GM12873 (cell line): ENCODE data around the gene UCHL1.

Experiments
- TF ChIP-seq, protein P1 (sequence below): IDR thresholded peaks from 2 replicates; pipeline ENCODE4 v1.5.1; 2012; ENCODE audit warnings: low read depth, mild to moderate bottlenecking, moderate library complexity, low read length, control low read depth; ENCODE audit not compliant: insufficient read depth; ENCODE audit errors: missing control alignments

Gene UCHL1

GRCh38 chr4:41260116-41260733, 3.5 kb downstream of the UCHL1 start:
- TF ChIP-seq, protein P1, sequence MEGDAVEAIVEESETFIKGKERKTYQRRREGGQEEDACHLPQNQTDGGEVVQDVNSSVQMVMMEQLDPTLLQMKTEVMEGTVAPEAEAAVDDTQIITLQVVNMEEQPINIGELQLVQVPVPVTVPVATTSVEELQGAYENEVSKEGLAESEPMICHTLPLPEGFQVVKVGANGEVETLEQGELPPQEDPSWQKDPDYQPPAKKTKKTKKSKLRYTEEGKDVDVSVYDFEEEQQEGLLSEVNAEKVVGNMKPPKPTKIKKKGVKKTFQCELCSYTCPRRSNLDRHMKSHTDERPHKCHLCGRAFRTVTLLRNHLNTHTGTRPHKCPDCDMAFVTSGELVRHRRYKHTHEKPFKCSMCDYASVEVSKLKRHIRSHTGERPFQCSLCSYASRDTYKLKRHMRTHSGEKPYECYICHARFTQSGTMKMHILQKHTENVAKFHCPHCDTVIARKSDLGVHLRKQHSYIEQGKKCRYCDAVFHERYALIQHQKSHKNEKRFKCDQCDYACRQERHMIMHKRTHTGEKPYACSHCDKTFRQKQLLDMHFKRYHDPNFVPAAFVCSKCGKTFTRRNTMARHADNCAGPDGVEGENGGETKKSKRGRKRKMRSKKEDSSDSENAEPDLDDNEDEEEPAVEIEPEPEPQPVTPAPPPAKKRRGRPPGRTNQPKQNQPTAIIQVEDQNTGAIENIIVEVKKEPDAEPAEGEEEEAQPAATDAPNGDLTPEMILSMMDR, result no peak

DNA sequence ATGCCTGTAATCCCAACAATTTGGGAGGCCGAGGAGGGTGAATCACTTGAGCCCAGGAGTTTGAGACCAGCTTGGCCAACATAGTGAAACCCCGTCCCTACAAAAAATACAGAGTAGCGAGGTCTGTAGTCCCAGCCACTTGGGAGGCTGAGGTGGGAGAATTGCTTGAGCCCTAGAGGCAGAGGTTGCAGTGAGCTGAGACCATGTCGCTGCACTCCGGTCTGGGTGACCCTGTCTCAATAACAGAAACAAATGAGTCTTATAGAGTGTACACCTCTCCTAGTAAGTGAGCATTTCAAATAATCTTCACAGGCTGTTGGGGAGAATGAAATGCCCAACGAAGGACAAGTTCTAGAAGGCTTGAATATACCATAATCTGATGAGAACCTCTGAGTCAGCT, 5.5 kb downstream of the UCHL1 start:
- TF ChIP-seq, protein P1, result no peak

GRCh38 chr4:41264212-41264611, 7.5 kb downstream of the UCHL1 start:
- TF ChIP-seq, protein P1, result no peak

DNA sequence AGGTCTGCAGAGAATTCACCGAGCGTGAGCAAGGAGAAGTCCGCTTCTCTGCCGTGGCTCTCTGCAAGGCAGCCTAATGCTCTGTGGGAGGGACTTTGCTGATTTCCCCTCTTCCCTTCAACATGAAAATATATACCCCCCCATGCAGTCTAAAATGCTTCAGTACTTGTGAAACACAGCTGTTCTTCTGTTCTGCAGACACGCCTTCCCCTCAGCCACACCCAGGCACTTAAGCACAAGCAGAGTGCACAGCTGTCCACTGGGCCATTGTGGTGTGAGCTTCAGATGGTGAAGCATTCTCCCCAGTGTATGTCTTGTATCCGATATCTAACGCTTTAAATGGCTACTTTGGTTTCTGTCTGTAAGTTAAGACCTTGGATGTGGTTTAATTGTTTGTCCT, 11.3 kb downstream of the UCHL1 start:
- TF ChIP-seq, protein P1, result no peak

DNA sequence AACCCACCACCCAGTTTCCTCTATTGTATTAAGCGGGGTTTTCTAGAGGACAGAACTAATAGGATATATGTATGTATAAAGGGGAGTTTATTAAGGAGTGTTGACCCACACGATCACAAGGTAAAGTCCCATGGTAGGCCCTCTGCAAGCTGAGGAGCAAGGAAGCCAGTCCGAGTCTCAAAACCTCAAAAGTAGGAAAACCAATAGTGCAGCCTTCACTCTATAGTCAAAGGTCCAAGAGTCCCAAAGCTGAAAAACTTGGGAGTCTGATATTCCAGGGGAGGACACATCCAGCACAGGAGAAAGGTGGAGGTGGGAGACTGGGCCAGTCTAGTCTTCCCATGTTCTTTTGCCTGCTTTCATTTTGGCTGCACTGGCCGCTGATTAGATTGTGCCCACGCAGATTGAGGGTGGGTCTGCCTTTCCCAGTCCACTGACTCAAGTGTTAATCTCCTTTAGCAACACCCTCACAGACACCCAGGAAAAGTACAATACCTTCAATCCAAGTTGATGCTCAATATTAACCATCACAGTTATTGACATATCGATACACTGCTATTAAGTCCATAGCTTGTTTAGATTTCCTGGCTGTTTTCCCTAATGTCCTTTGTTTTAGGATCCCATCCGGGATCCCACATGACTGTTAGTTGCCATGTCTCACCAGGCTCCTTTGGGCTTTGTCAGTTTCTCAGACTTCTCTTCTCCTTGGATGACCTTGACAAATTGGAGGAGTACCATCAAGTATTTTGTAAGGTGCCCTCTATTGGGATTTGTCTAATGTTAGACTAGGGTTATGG, 12.2 kb downstream of the UCHL1 start:
- TF ChIP-seq, protein P1, result no peak

DNA sequence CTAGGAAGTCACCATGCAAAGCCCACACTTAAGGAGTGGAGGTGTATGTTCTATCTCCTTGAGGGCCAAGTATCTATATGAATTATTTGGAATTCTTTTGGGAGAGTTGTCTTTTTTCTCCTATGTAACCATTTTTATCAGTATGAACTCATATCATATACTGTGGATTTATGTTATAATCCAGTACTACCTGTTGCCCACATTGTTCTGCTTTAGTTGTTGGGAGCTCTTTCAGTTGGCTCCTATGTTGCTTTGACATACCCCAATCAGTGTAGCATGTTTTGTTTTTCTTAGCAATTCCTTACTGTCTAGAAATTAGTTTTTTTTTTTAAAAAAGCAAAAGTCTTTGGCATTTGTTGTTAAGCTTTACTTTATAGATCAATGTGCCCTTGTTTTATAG, 13.0 kb downstream of the UCHL1 start:
- TF ChIP-seq, protein P1, result no peak

DNA sequence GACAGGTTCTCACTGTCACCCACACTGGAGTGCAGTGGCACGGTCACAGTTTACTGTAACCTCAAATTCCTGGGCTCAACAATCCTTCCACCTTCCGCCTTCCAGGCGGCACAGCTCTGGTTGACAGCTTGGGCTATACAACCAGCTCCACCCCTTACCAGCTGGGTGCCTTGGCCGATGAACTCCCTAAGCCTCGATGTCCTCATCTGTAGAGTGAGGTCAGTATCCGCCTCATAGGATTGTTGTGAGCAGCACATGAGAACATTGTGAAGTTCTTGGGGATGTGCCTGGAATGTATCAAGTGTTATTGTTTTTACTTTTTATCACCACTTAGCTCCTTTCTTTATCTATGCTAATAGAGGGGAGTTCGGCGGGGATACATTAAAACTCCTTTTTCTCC, 23.3 kb downstream of the UCHL1 start:
- TF ChIP-seq, protein P1, result no peak
